MCF 10A (cell line): ENCODE data around the gene ALKBH7. TPM values are rescaled to one million over a fixed set of nuclear protein-coding genes. Genes with fewer than 3 reads are reported as not detected.

Source experiments
- BruUV-seq: library from RNA; stranded (reverse); fragments of 400-500 nt; replicated peaks from 2 replicates; lab custom pipeline; 2021; lab: Mats Ljungman, UMichigan
- CTCF ChIA-PET: fragments of 300-600 bp; sonication (Branson Sonifier 250); formaldehyde crosslinking; extraction: SDS; loops from one replicate; lab custom pipeline; 2021; ENCODE audit warnings: antibody characterized with exemption, inconsistent platforms; lab: Yijun Ruan, JAX
- POLR2A ChIA-PET: fragments of 300-600, 350-650 bp; sonication (Branson Sonifier 250); formaldehyde crosslinking; extraction: SDS; loops from one replicate; lab custom pipeline; 2020; ENCODE audit warnings: antibody characterized with exemption, inconsistent platforms; lab: Yijun Ruan, JAX
- DNase-seq: peaks from one replicate; pipeline ENCODE4 v3.0.0-alpha.2; 2018; ENCODE audit not compliant: unreplicated experiment
- H3K27ac Mint-ChIP-seq: one replicate; pipeline ENCODE4 v1.8.0; 2022; ENCODE audit warnings: mild to moderate bottlenecking, low read depth, mixed read lengths; ENCODE audit not compliant: unreplicated experiment
- H3K27me3 Mint-ChIP-seq: one replicate; pipeline ENCODE4 v1.8.0; 2022; ENCODE audit warnings: mixed read lengths; ENCODE audit not compliant: insufficient read depth, unreplicated experiment
- H3K36me3 Mint-ChIP-seq: one replicate; pipeline ENCODE4 v1.8.0; 2022; ENCODE audit warnings: mild to moderate bottlenecking, moderate library complexity, mixed read lengths; ENCODE audit not compliant: insufficient read depth, unreplicated experiment
- H3K4me1 Mint-ChIP-seq: one replicate; pipeline ENCODE4 v1.8.0; 2022; ENCODE audit warnings: mixed read lengths; ENCODE audit not compliant: insufficient read depth, unreplicated experiment
- H3K4me3 Mint-ChIP-seq: one replicate; pipeline ENCODE4 v1.8.0; 2022; ENCODE audit warnings: mild to moderate bottlenecking, moderate library complexity, mixed read lengths; ENCODE audit not compliant: unreplicated experiment
- H3K9me3 Mint-ChIP-seq: one replicate; pipeline ENCODE4 v1.8.0; 2022; ENCODE audit warnings: mixed read lengths; ENCODE audit not compliant: unreplicated experiment
- CTCF ChIP-seq: fragments of 200-600 bp; IDR thresholded peaks from one replicate; pipeline ENCODE4 v1.8.0; 2022; ENCODE audit warnings: antibody characterized with exemption, mild to moderate bottlenecking; ENCODE audit not compliant: unreplicated experiment
- intact Hi-C: fragments of 100-400 bp; cut with micrococcal nuclease; formaldehyde crosslinking; loops from 2 replicates; pipeline ENCODE4 v1.14.1; 2022
- total RNA-seq: library from RNA; stranded (reverse); gene quantifications from 2 replicates; pipeline ENCODE4 v1.2.3, GENCODE V29; 2022

Gene ALKBH7
- total RNA-seq, 1 experiment from 2014 or later: 49.9 TPM

- BruUV-seq: TSS peak; percentile 64
- Mint-ChIP-seq H3K9me3 (no peaks in the 10 kb centered on the region), H3K4me3 (peak overlapping the region; percentile 90)
Measured at GRCh38 chr19:6374161-6374709, 1.6 kb downstream of the ALKBH7 start.

GRCh38 chr19:6374711-6375410, 2.3 kb downstream of the ALKBH7 start:
- ChIA-PET CTCF (interaction anchor here (0.5 kb wide), 1 partner anchor 1808 kb away, joined by 3 read pairs; no protein-coding TSS in a partner anchor), POLR2A (interaction anchor here (0.6 kb wide), 1 partner anchor 17 kb away, joined by 3 read pairs; no protein-coding TSS in a partner anchor)
- BruUV-seq: no TSS peak
- Mint-ChIP-seq H3K27me3 (no peaks in the 10 kb centered on the region), H3K36me3 (peaks cover 42% of the 10 kb centered on the region), H3K9me3 (no peaks in the 10 kb centered on the region), H3K27ac (no peak overlapping the region), H3K4me3 (peak overlapping the region; percentile 23), H3K4me1 (peaks cover 12% of the 10 kb centered on the region)
- intact Hi-C loops: no loop called here
- no peak for DNase-seq
- TF ChIP-seq CTCF: no peak

More at GRCh38 chr19:6374161-6374709, 1.6 kb downstream of the ALKBH7 start:
- ChIA-PET POLR2A (interaction anchor here (0.7 to 2.5 kb wide), 3 partner anchors 19 to 282 kb away, joined by 3 to 13 read pairs (median 6); partner anchors contain the start of gene GTF2F1), CTCF (no interaction called here)
- DNase-seq: no peak
- Mint-ChIP-seq H3K27me3 (no peaks in the 10 kb centered on the region), H3K4me1 (peaks cover 19% of the 10 kb centered on the region), H3K27ac (no peak overlapping the region), H3K36me3 (peaks cover 45% of the 10 kb centered on the region)
- no peak for TF ChIP-seq CTCF
- intact Hi-C loops: no loop called here

GRCh38 chr19:6375411-6376010, 2.9 kb downstream of the ALKBH7 start, which contains the start of gene PSPN:
Gene PSPN (minus strand): TSS chr19:6375933. CDS start chr19:6375849, 84 bp downstream.
- Mint-ChIP-seq H3K36me3 (peaks cover 36% of the 10 kb centered on the region), H3K27me3 (no peaks in the 10 kb centered on the region), H3K9me3 (no peaks in the 10 kb centered on the region), H3K4me3 (peak within 1 kb of the TSS; percentile 23), H3K27ac (no peak within 1 kb of the TSS), H3K4me1 (peaks cover 11% of the 10 kb centered on the region)
- intact Hi-C loops: no loop called here
- POLR2A ChIA-PET: interaction anchor here (0.6 to 0.9 kb wide), 2 partner anchors 17 to 49 kb away, joined by 3 to 5 read pairs; partner anchors contain the start of gene KHSRP
- TF ChIP-seq CTCF: no peak
- BruUV-seq: no TSS peak
- no peak for DNase-seq
- CTCF ChIA-PET: interaction anchor here (0.5 kb wide), 1 partner anchor 1808 kb away, joined by 3 read pairs; no protein-coding TSS in a partner anchor
